Activated naive CD8-positive, alpha-beta T cell treated with anti-CD3 and anti-CD28 coated beads, Interleukin-2, amount 10 ng/mL, durations not matched to agents 7 days and 5 days (primary cell): ENCODE measurements around the gene AFP. TPM values are rescaled to one million over a fixed set of nuclear protein-coding genes. Genes with fewer than 3 reads are reported as not detected.

Source experiments
- ATAC-seq: fragments of 150-1000 bp; cut with Tn5 transposase; one replicate; pipeline ENCODE4 v1.10.0; 2021; ENCODE audit warnings: low read depth, moderate library complexity
- POLR2A ChIA-PET: fragments of 350-600 bp; sonication (Branson Sonifier 250); formaldehyde crosslinking; loops from one replicate; lab custom pipeline; 2021; ENCODE audit warnings: antibody characterized with exemption; lab: Charles Lee
- DNase-seq: peaks from one replicate; pipeline ENCODE4 v3.0.0; 2021
- H3K27ac Mint-ChIP-seq: one replicate; pipeline ENCODE4 v1.8.0; 2022; ENCODE audit warnings: mild to moderate bottlenecking, mixed read lengths
- H3K27me3 Mint-ChIP-seq: one replicate; pipeline ENCODE4 v1.8.0; 2022; ENCODE audit warnings: mild to moderate bottlenecking, moderate library complexity, mixed read lengths
- H3K36me3 Mint-ChIP-seq: one replicate; pipeline ENCODE4 v1.8.0; 2021; ENCODE audit warnings: mild to moderate bottlenecking, mixed read lengths
- H3K4me1 Mint-ChIP-seq: one replicate; pipeline ENCODE4 v1.8.0; 2021; ENCODE audit warnings: mixed read lengths
- H3K4me3 Mint-ChIP-seq: one replicate; pipeline ENCODE4 v1.8.0; 2022; ENCODE audit warnings: mild to moderate bottlenecking, moderate library complexity, mixed read lengths
- H3K9me3 Mint-ChIP-seq: one replicate; pipeline ENCODE4 v1.8.0; 2021; ENCODE audit warnings: mixed read lengths
- total RNA-seq, 2 experiments: library from RNA; stranded (reverse); gene quantifications; one replicate each; pipeline ENCODE4 v1.2.3, GENCODE V29; 2021

The AFP gene
- total RNA-seq, 2 experiments from 2014 or later, result not detected

- POLR2A ChIA-PET, result no interaction called here
- Mint-ChIP-seq H3K9me3 (no peaks in the 10 kb centered on the region), H3K4me1 (no peaks in the 10 kb centered on the region), H3K27ac (no peak overlapping the region), H3K4me3 (no peak overlapping the region), H3K27me3 (no peaks in the 10 kb centered on the region), H3K36me3 (no peaks in the 10 kb centered on the region)
- DNase-seq (no peak), ATAC-seq (no peak)
Observed at GRCh38 chr4:73419106-73420038, 16.6 kb upstream of the AFP start.

GRCh38 chr4:73420615-73421014 is 15.4 kb upstream of the AFP start:
- H3K36me3 Mint-ChIP-seq, result no peaks in the 10 kb centered on the region
- no peaks in the 10 kb centered on the region for H3K27me3 Mint-ChIP-seq
- no peak for DNase-seq
- H3K4me1 Mint-ChIP-seq, result no peaks in the 10 kb centered on the region
- no peaks in the 10 kb centered on the region for H3K9me3 Mint-ChIP-seq
- POLR2A ChIA-PET, result no interaction called here
- no peak for ATAC-seq
- H3K27ac Mint-ChIP-seq, result no peak overlapping the region
- no peak overlapping the region for H3K4me3 Mint-ChIP-seq

GRCh38 chr4:73421708-73422457 is 14.1 kb upstream of the AFP start:
- no peak overlapping the region for H3K27ac Mint-ChIP-seq
- H3K9me3 Mint-ChIP-seq, result no peaks in the 10 kb centered on the region
- no peaks in the 10 kb centered on the region for H3K36me3 Mint-ChIP-seq
- H3K27me3 Mint-ChIP-seq, result no peaks in the 10 kb centered on the region
- no peaks in the 10 kb centered on the region for H3K4me1 Mint-ChIP-seq
- H3K4me3 Mint-ChIP-seq, result no peak overlapping the region
- ATAC-seq (no peak), DNase-seq (no peak)
- POLR2A ChIA-PET, result no interaction called here

- Mint-ChIP-seq H3K27me3 (no peaks in the 10 kb centered on the region), H3K36me3 (no peaks in the 10 kb centered on the region), H3K27ac (no peak overlapping the region), H3K4me3 (no peak overlapping the region), H3K4me1 (no peaks in the 10 kb centered on the region), H3K9me3 (no peaks in the 10 kb centered on the region)
- POLR2A ChIA-PET, result no interaction called here
- DNase-seq (no peak), ATAC-seq (no peak)
Observed at GRCh38 chr4:73422458-73422752, 13.6 kb upstream of the AFP start.

GRCh38 chr4:73423184-73423583 is 12.8 kb upstream of the AFP start:
- H3K9me3 Mint-ChIP-seq, result no peaks in the 10 kb centered on the region
- no peaks in the 10 kb centered on the region for H3K4me1 Mint-ChIP-seq
- H3K4me3 Mint-ChIP-seq, result no peak overlapping the region
- no peak for DNase-seq
- ATAC-seq, result no peak
- no peak overlapping the region for H3K27ac Mint-ChIP-seq
- no peaks in the 10 kb centered on the region for H3K27me3 Mint-ChIP-seq
- POLR2A ChIA-PET, result no interaction called here
- H3K36me3 Mint-ChIP-seq, result no peaks in the 10 kb centered on the region

GRCh38 chr4:73426666-73427065 is 9.4 kb upstream of the AFP start:
- no peak for ATAC-seq
- H3K27me3 Mint-ChIP-seq, result peaks cover 2% of the 10 kb centered on the region
- no peaks in the 10 kb centered on the region for H3K36me3 Mint-ChIP-seq
- POLR2A ChIA-PET, result no interaction called here
- no peak overlapping the region for H3K27ac Mint-ChIP-seq
- DNase-seq, result no peak
- no peak overlapping the region for H3K4me3 Mint-ChIP-seq
- H3K4me1 Mint-ChIP-seq, result no peaks in the 10 kb centered on the region
- no peaks in the 10 kb centered on the region for H3K9me3 Mint-ChIP-seq

GRCh38 chr4:73429118-73429517 is 6.9 kb upstream of the AFP start:
- H3K9me3 Mint-ChIP-seq, result no peaks in the 10 kb centered on the region
- H3K36me3 Mint-ChIP-seq, result no peaks in the 10 kb centered on the region
- no peaks in the 10 kb centered on the region for H3K4me1 Mint-ChIP-seq
- DNase-seq, result no peak
- no peak overlapping the region for H3K27ac Mint-ChIP-seq
- H3K4me3 Mint-ChIP-seq, result no peak overlapping the region
- POLR2A ChIA-PET, result no interaction called here
- H3K27me3 Mint-ChIP-seq, result peaks cover 2% of the 10 kb centered on the region
- no peak for ATAC-seq

GRCh38 chr4:73429826-73430587 is 6.0 kb upstream of the AFP start:
- Mint-ChIP-seq H3K36me3 (no peaks in the 10 kb centered on the region), H3K9me3 (no peaks in the 10 kb centered on the region)

GRCh38 chr4:73431813-73432168 is 4.2 kb upstream of the AFP start:
- no peak for ATAC-seq
- Mint-ChIP-seq H3K9me3 (no peaks in the 10 kb centered on the region), H3K4me3 (no peak overlapping the region), H3K27me3 (peaks cover 4% of the 10 kb centered on the region), H3K36me3 (no peaks in the 10 kb centered on the region), H3K27ac (no peak overlapping the region), H3K4me1 (no peaks in the 10 kb centered on the region)
- POLR2A ChIA-PET, result no interaction called here
- DNase-seq, result no peak

More at GRCh38 chr4:73429826-73430587, 6.0 kb upstream of the AFP start:
- H3K4me3 Mint-ChIP-seq, result no peak overlapping the region
- no peak for DNase-seq
- POLR2A ChIA-PET, result no interaction called here
- no peak for ATAC-seq
- peaks cover 2% of the 10 kb centered on the region for H3K27me3 Mint-ChIP-seq
- H3K27ac Mint-ChIP-seq, result no peak overlapping the region
- no peaks in the 10 kb centered on the region for H3K4me1 Mint-ChIP-seq

- DNase-seq (no peak), ATAC-seq (no peak)
- no peaks in the 10 kb centered on the region for H3K9me3 Mint-ChIP-seq
- no peak overlapping the region for H3K4me3 Mint-ChIP-seq
- no peaks in the 10 kb centered on the region for H3K36me3 Mint-ChIP-seq
- peaks cover 9% of the 10 kb centered on the region for H3K27me3 Mint-ChIP-seq
- POLR2A ChIA-PET, result no interaction called here
- no peaks in the 10 kb centered on the region for H3K4me1 Mint-ChIP-seq
- no peak overlapping the region for H3K27ac Mint-ChIP-seq
Observed at GRCh38 chr4:73432169-73433000, 3.6 kb upstream of the AFP start.

GRCh38 chr4:73433140-73433539 is 2.9 kb upstream of the AFP start:
- Mint-ChIP-seq H3K4me1 (no peaks in the 10 kb centered on the region), H3K36me3 (no peaks in the 10 kb centered on the region), H3K4me3 (no peak overlapping the region), H3K27me3 (peaks cover 10% of the 10 kb centered on the region), H3K9me3 (no peaks in the 10 kb centered on the region), H3K27ac (no peak overlapping the region)
- ATAC-seq (no peak), DNase-seq (no peak)
- POLR2A ChIA-PET, result no interaction called here

GRCh38 chr4:73434311-73434710 is 1.7 kb upstream of the AFP start:
- Mint-ChIP-seq H3K4me3 (no peak overlapping the region), H3K27ac (no peak overlapping the region), H3K4me1 (no peaks in the 10 kb centered on the region), H3K36me3 (no peaks in the 10 kb centered on the region), H3K9me3 (no peaks in the 10 kb centered on the region), H3K27me3 (peaks cover 10% of the 10 kb centered on the region)
- DNase-seq (no peak), ATAC-seq (no peak)
- POLR2A ChIA-PET, result no interaction called here
